Gastrocnemius medialis (tissue), 4 donors: ENCODE results near the gene BSPRY.

ENCODE experiments used
- POLR2A ChIP-seq, 2 donors: fragments of 450-650 bp; IDR thresholded peaks; one replicate each; pipeline ENCODE4 v1.6.1; 2017; ENCODE audit warnings: antibody characterized with exemption in 2 of 2, mild to moderate bottlenecking in 2 of 2, moderate library complexity in 2 of 2
- TF ChIP-seq, protein P1 (sequence below), 5 experiments: fragments of 450-650 bp in 3 of 5; fragments of 200-600 bp in 2 of 5; sonication (generic) in 2 of 5; IDR thresholded peaks in 4 of 5; conservative IDR thresholded peaks in 1 of 5; 1 replicate in 4 of 5; 2 replicates in 1 of 5; pipeline ENCODE4 v1.5.1; 2016 to 2019; ENCODE audit warnings: antibody characterized with exemption in 5 of 5, mild to moderate bottlenecking in 3 of 5, moderate library complexity in 3 of 5

DNA sequence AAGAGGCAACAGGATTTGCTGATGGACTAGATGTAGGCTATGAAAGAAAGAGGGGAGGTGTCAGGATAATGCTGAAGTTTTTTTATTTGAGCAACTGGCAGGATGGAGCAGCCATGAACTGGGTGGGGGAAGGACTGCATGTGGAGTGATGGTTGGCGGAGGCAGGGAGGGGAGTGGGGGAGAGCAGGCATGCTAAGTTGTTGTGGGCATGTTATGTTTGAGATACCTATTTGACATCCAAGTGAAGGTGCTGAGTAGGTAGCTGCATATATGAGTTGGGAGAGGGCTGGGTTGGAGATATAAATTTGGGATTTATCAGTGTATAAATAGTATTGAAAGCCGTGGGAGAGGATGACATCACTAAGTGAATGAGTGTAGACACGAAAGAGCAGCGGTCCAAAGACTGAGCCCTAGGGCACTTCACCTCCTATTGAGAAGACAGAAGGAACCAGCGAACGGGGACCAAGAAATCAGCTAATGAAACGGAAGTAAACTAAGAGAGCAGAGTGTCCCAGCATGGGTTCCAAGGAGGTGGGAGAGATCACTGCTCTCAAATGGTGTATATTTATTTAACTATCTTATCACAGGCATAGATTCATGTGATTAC lies 7.4 kb downstream of the BSPRY start:
- TF ChIP-seq, protein P1, sequence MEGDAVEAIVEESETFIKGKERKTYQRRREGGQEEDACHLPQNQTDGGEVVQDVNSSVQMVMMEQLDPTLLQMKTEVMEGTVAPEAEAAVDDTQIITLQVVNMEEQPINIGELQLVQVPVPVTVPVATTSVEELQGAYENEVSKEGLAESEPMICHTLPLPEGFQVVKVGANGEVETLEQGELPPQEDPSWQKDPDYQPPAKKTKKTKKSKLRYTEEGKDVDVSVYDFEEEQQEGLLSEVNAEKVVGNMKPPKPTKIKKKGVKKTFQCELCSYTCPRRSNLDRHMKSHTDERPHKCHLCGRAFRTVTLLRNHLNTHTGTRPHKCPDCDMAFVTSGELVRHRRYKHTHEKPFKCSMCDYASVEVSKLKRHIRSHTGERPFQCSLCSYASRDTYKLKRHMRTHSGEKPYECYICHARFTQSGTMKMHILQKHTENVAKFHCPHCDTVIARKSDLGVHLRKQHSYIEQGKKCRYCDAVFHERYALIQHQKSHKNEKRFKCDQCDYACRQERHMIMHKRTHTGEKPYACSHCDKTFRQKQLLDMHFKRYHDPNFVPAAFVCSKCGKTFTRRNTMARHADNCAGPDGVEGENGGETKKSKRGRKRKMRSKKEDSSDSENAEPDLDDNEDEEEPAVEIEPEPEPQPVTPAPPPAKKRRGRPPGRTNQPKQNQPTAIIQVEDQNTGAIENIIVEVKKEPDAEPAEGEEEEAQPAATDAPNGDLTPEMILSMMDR (IDR thresholded peaks at IDR 0.05 in 4 of 5, conservative IDR thresholded peaks at IDR 0.05 in 1 of 5), result no peak
- TF ChIP-seq POLR2A (IDR thresholded peaks at IDR 0.05), result no peak
